HepG2 (cell line): ENCODE results near the gene ZNF593OS. TPM values are rescaled to one million over a fixed set of nuclear protein-coding genes. Genes with fewer than 3 reads are reported as not detected.

Experiments
- ATAC-seq: fragments of 200-7000 bp; cut with Tn5 transposase; 3 replicates; pipeline ENCODE4 v1.9.1; 2020; ENCODE audit warnings: mild to moderate bottlenecking, moderate library complexity
- BruUV-seq: library from RNA; stranded (reverse); fragments of 400-500 nt; replicated peaks from 2 replicates; lab custom pipeline; 2021; lab: Mats Ljungman, UMichigan
- CTCF ChIA-PET: fragments of 300-600 bp; formaldehyde crosslinking; extraction: SDS; loops from one replicate; lab custom pipeline; 2021; ENCODE audit warnings: low total read pairs, inconsistent platforms, low intra/inter-chr PET ratio; lab: Yijun Ruan, JAX
- POLR2A ChIA-PET: fragments of 350-600 bp; sonication (Branson Sonifier 250); formaldehyde crosslinking; loops from one replicate; lab custom pipeline; 2020; ENCODE audit warnings: antibody characterized with exemption, inconsistent platforms; lab: Yijun Ruan, JAX
- DNase-seq: peaks from one replicate; pipeline ENCODE4 v3.0.0-alpha.2; 2015; ENCODE audit warnings: low spot score
- FAIRE-seq: peaks from 3 replicates; lab custom pipeline; 2011; peaks lifted over from hg19 to GRCh38; lab: Jason Lieb, UNC
- H2AFZ ChIP-seq: one replicate; pipeline ENCODE4 v1.6.1; 2011; ENCODE audit warnings: low read length, inconsistent platforms
- H3K27ac ChIP-seq: fragments of 300-600 bp; 3 replicates; pipeline ENCODE4 v1.8.0; 2011; ENCODE audit warnings: mixed run types, mild to moderate bottlenecking, mixed read lengths, low read length, inconsistent platforms; ENCODE audit not compliant: insufficient read depth; ENCODE audit errors: extremely low read length
- H3K27me3 ChIP-seq, 2 experiments: fragments of 200-600 bp in 1 of 2; 2 replicates in 1 of 2; 3 replicates in 1 of 2; pipeline versions ENCODE4 v1.6.0 to v1.8.0; 2011; ENCODE audit warnings: low read length in 2 of 2, mild to moderate bottlenecking in 2 of 2, moderate library complexity in 2 of 2, inconsistent platforms in 1 of 2; ENCODE audit not compliant: insufficient read depth in 2 of 2, control insufficient read depth in 1 of 2
- H3K36me3 ChIP-seq, 2 experiments: fragments of 200-600 bp in 1 of 2; replicated peaks in 1 of 2; 2 replicates in 1 of 2; 3 replicates in 1 of 2; pipeline versions ENCODE4 v1.5.1 to v1.8.0; 2011; ENCODE audit warnings: low read length in 2 of 2, inconsistent platforms in 1 of 2; ENCODE audit not compliant: insufficient read depth in 2 of 2, control insufficient read depth in 1 of 2
- H3K4me1 ChIP-seq: 2 replicates; pipeline ENCODE4 v1.5.1; 2012; ENCODE audit warnings: low read length, inconsistent platforms; ENCODE audit not compliant: insufficient read depth
- H3K4me2 ChIP-seq: 2 replicates; pipeline ENCODE4 v1.6.0; 2011; ENCODE audit warnings: low read depth, low read length, inconsistent platforms
- H3K4me3 ChIP-seq, 3 experiments: fragments of 200-600 bp in 1 of 3; sonication (generic), shearing (Covaris generic) in 1 of 3; replicated peaks in 1 of 3; 2 replicates each; pipeline ENCODE4 v1.5.1; 2011 to 2016; ENCODE audit warnings: low read length in 3 of 3, inconsistent platforms in 2 of 3, low read depth in 2 of 3, mild to moderate bottlenecking in 2 of 3, control low read depth in 1 of 3, mixed read lengths in 1 of 3; ENCODE audit not compliant: insufficient read depth in 1 of 3
- H3K79me2 ChIP-seq: one replicate; pipeline ENCODE4 v1.6.1; 2011; ENCODE audit warnings: low read length, inconsistent platforms; ENCODE audit not compliant: insufficient read depth
- H3K9ac ChIP-seq: 2 replicates; pipeline ENCODE4 v1.6.0; 2011; ENCODE audit warnings: mild to moderate bottlenecking, low read depth, low read length, inconsistent platforms; ENCODE audit not compliant: insufficient read depth
- H3K9me3 ChIP-seq: 2 replicates; pipeline ENCODE4 v1.5.1; 2012; ENCODE audit warnings: mild to moderate bottlenecking, low read length
- H4K20me1 ChIP-seq: 2 replicates; pipeline ENCODE4 v1.6.0; 2011; ENCODE audit warnings: inconsistent platforms, mild to moderate bottlenecking, low read length, moderate library complexity; ENCODE audit not compliant: insufficient read depth
- CCAR2 ChIP-seq: fragments of 200-400 bp; formaldehyde crosslinking; optimal IDR thresholded peaks from 2 replicates; pipeline ENCODE3; 2018; ENCODE audit warnings: low read depth, mild to moderate bottlenecking, low read length, moderate library complexity
- CENPX ChIP-seq: sonication (generic); formaldehyde crosslinking; IDR thresholded peaks from 2 replicates; pipeline ENCODE4 v1.9.0; 2021; ENCODE audit warnings: mild to moderate bottlenecking, missing genetic modification reagents, moderate library complexity
- NR1H2 ChIP-seq: sonication (generic); formaldehyde crosslinking; IDR thresholded peaks from 2 replicates; pipeline ENCODE4 v1.8.1; 2022; ENCODE audit warnings: low read depth, missing genetic modification reagents, borderline replicate concordance
- ZNF652 ChIP-seq: IDR thresholded peaks from 2 replicates; pipeline ENCODE4 v1.6.1; 2016; ENCODE audit warnings: low read depth, borderline replicate concordance
- ZNF746 ChIP-seq: sonication (generic); formaldehyde crosslinking; IDR thresholded peaks from 2 replicates; pipeline ENCODE4 v1.8.0; 2022; ENCODE audit warnings: mild to moderate bottlenecking, missing genetic modification reagents
- ZNF747 ChIP-seq: sonication (generic); formaldehyde crosslinking; IDR thresholded peaks from 2 replicates; pipeline ENCODE4 v1.8.1; 2023; ENCODE audit warnings: missing genetic modification reagents, mild to moderate bottlenecking, borderline replicate concordance
- WGBS: methylation state at CpG from one replicate; pipeline ENCODE4 v1.1.6; 2017; ENCODE audit warnings: low lambda C conversion rate; 5-methylcytosine and 5-hydroxymethylcytosine counted together
- in situ Hi-C: cut with HindIII; loops from 2 replicates; pipeline ENCODE4 v1.10.0; 2017; ENCODE audit warnings: low pct_unique_long_range_greater_than_20kb; ENCODE audit not compliant: extremely low pct_ligation_motif_present
- intact Hi-C: fragments of 100-400 bp; cut with micrococcal nuclease; formaldehyde crosslinking; loops from one replicate; pipeline ENCODE4 v1.10.0; 2022; ENCODE audit not compliant: unreplicated experiment
- polyA plus RNA-seq, 8 experiments: library from polyadenylated mRNA; depleted of rRNA in 3 of 8; stranded (reverse) in 7 of 8; unstranded in 1 of 8; fragments of >200 nt; fragmentation: Illumina TruSeq in 4 of 8; extraction: Trizol in 4 of 8; gene quantifications; 2 replicates each; pipeline versions ENCODE4 v1.2.1 to v1.2.3, GENCODE V29; 2011 to 2016; ENCODE audit warnings: low read depth in 4 of 8, missing spikeins in 1 of 8, mixed read lengths in 1 of 8; ENCODE audit not compliant: insufficient read depth in 1 of 8
- total RNA-seq, 5 experiments: library from RNA; depleted of rRNA; stranded (reverse); fragments of >200 nt; fragmentation: Illumina TruSeq; extraction: Trizol; gene quantifications; 2 replicates each; pipeline ENCODE4 v1.2.3, GENCODE V29; 2016; ENCODE audit warnings: low read depth in 1 of 5
- TF ChIP-seq, protein P1 (sequence below): sonication (generic); formaldehyde crosslinking; IDR thresholded peaks from 2 replicates; pipeline ENCODE4 v1.8.1; 2023; ENCODE audit warnings: mild to moderate bottlenecking, inconsistent platforms, moderate library complexity, missing genetic modification reagents, borderline replicate concordance

ZNF593OS gene
- total and polyA plus RNA-seq, 2 of the 13 experiments (the other 11 are each of a cell fraction or from before 2014, with no cell fraction given), result not detected

DNA sequence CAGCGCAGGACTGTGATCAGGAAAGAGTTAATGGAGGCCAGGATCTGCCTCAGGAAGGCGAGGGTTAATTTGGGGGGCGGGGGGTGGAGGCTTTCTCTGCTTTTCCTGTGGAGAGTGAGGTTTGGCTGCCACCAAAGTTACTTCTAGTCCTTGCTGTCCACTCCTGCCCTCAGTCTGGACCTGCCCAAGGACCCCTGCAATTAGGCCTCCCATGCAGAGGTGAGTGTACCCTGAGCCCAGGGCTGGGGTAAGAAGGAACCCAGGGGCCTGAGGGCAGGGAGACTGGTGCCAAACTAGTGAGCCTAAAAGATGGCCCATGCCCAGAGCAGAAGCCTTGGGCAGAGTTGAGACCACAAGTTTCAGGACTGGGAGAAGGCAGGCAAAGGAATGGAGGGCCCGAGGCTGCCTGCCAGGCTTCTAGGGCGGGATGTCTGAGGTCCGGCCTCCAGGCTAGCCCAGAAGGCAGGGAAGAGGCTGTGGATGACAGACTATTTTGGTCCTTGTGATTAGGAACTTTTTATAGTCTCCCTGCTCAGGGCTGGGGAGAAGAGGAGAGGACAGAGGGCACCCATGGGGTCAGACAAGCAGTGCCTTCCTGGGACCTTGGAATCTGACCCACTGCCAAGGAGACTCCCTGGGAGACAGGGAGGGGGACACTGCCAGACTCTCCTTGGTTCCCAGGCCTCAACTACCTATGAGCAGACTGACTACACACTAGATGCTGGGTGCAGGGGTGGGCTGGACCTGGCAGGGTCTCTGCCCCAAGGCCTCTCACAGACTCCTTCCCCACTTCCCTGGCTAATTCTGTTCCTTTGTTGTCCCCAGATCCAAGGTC lies 12.5 kb downstream of the ZNF593OS start, which contains the start of gene FAM110D:
Gene FAM110D (plus strand): TSS at position 172 of the 835 bp plus-strand sequence. CDS start 2,213 bp downstream, outside the sequence.
- Histone ChIP-seq H3K4me3 (no peak within 1 kb of the TSS), H2AFZ (no peak within 1 kb of the TSS), H3K36me3 (no peaks in the 10 kb centered on the region), H3K9me3 (no peaks in the 10 kb centered on the region), H3K27me3 (peaks cover 14 to 69% of the 10 kb centered on the region in 2 experiments; a peak in 4 of 5 replicates), H3K79me2 (no peaks in the 10 kb centered on the region), H3K4me2 (no peak within 1 kb of the TSS)
- intact Hi-C loops (no loop called here), in situ Hi-C loops (loop anchor here (10.0 kb wide), 1 partner anchor 54 kb away; no protein-coding TSS in a partner anchor)
- ATAC-seq, result no peak
- ChIA-PET POLR2A (no interaction called here), CTCF (no interaction called here)
- WGBS, result 8% methylated on average over 6 of the region's 6 CpGs
- BruUV-seq, result no TSS peak
- TF ChIP-seq ZNF747, result no peak
- TF ChIP-seq, protein P1, sequence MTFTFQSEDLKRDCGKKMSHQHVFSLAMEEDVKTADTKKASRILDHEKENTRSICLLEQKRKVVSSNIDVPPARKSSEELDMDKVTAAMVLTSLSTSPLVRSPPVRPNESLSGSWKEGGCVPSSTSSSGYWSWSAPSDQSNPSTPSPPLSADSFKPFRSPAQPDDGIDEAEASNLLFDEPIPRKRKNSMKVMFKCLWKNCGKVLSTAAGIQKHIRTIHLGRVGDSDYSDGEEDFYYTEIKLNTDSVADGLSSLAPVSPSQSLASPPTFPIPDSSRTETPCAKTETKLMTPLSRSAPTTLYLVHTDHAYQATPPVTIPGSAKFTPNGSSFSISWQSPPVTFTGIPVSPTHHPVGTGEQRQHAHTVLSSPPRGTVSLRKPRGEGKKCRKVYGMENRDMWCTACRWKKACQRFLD (CRISPR knock-in tag), result no peak
- TF ChIP-seq NR1H2 (CRISPR knock-in tag), result no peak
- TF ChIP-seq CENPX (CRISPR knock-in tag), result no peak
- TF ChIP-seq ZNF746 (CRISPR knock-in tag), result no peak
- no peak for TF ChIP-seq CCAR2
- TF ChIP-seq ZNF652 (CRISPR knock-in tag), result 0 out of 2 replicates have a peak, but pooled peaks have one; percentile 50
- TF ChIP-seq, all 625 proteins: peak for 1
- FAIRE-seq, result no peak
- H3K27ac ChIP-seq, result no peak within 1 kb of the TSS
- H4K20me1 ChIP-seq, result no peaks in the 10 kb centered on the region
- no peak for DNase-seq
- H3K4me1 ChIP-seq, result peaks cover 30% of the 10 kb centered on the region
- no peak within 1 kb of the TSS for H3K9ac ChIP-seq
